WI38 (cell line): Measurements from ENCODE around the gene PFKFB3.

Experiments
- H3K4me3 ChIP-seq: 2 replicates; pipeline ENCODE4 v1.5.1; 2011; ENCODE audit warnings: low read depth, mild to moderate bottlenecking, control low read depth, low read length
- CTCF ChIP-seq: IDR thresholded peaks from 2 replicates; pipeline ENCODE4 v1.5.1; 2012; ENCODE audit warnings: low read depth, mild to moderate bottlenecking, control low read depth, low read length

PFKFB3 gene

GRCh38 chr10:6249698-6250097 is 47.0 kb downstream of the PFKFB3 start:
- no peak overlapping the region for H3K4me3 ChIP-seq
- TF ChIP-seq CTCF: no peak

DNA sequence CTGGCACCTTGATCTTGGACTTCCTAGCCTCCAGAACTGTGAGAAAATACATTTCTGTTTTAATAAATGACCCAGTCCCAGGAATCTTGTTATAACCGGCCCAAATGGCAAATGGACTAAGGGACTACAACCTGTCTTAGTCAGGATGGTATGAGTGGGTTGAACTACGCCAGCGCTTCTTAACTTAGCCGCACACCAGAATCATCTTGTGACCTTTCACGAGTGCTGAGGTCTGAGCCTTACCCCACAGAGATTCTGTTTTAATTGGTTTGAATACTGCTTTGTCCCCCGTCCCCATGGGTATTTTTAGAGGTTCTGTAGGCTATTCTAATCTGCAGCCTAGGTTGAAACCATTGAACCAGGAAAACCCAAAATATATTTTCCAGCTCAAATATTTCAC is 48.0 kb downstream of the PFKFB3 start:
- TF ChIP-seq CTCF: no peak
- no peak overlapping the region for H3K4me3 ChIP-seq

DNA sequence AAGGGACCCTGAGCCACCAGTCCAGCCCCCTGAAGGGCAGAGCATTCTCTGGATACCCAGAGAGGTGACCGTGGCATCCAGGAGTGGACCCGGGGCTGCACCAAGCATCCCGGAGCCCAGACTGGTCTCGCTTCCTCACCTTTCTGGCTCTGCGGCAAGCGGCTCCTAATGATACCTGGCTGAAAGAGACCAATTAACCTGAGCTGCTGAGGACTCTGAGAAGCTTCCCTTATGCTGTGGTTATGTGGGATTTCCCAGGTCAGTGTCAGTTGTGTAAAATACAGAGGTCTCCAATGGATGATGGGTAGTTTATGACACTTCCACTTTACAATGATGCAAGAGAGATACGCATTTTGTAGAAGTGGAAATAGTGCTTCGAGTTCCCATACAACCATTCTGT is 51.5 kb downstream of the PFKFB3 start:
- TF ChIP-seq CTCF: no peak

DNA sequence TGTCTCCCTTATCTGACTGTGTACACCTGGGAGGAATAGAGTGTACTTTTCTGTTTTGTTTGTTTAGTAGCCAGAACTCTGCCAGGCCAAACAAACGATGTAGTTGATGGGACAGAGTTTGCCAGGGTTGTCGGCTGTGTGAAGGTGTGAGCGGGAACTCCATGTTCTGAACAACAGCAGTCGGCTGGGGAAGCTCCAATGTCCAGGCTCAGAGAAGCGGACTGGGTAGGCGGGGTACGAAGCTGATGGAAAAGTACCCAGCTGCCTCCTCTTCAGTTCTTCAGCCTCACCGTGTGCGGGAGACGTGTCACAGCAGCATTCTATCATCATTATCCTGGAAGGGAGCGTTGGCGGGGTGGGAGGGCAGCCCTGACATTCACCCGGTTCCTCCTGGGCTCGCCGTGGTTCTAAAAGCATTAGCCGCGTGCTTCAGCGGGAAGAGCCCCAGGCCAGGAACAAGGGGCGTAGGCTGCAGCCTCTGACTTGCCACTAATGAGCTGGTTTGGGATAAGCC is 52.9 kb downstream of the PFKFB3 start:
- no peak overlapping the region for H3K4me3 ChIP-seq
- no peak for TF ChIP-seq CTCF

More for the DNA sequence above, 51.5 kb downstream of the PFKFB3 start:
- H3K4me3 ChIP-seq: no peak overlapping the region

DNA sequence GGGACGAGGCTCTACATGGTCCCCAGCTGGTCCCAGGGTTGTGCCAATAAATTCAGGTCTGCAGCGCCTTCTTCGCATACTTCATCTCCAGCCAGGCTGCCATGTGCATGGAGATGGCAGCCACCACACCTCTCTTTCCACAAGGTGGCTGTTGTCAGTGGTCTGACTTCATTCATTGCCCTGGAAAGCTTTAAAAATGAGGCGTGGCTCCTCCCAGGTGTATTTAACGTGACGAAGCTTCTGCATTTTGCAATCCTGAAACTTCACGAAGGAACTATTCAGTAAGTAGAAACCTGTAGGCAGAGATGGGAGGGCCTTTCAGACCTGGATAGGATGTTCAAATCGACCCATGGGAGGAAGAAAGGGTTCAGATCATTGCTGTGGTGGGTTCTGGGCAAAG is 53.7 kb downstream of the PFKFB3 start:
- H3K4me3 ChIP-seq: no peak overlapping the region
- no peak for TF ChIP-seq CTCF

DNA sequence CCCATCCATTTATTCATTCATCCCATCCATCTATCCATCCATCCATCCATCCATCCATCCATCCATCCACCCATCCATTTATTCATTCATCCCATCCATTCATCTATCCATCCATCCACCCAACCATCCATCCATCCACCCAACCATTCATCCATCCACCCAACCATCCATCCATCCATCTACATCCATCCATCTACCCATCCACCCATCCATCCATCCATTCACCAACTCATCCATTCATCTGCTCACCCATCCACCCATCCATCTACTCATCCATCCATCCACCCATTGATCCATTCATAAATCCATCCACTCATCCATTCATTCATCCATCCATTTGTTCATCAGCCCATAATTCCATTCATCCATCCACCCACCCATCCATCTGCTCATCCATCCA is 56.4 kb downstream of the PFKFB3 start:
- no peak for TF ChIP-seq CTCF
- H3K4me3 ChIP-seq: no peak overlapping the region

GRCh38 chr10:6260843-6261242 is 58.1 kb downstream of the PFKFB3 start:
- no peak overlapping the region for H3K4me3 ChIP-seq
- TF ChIP-seq CTCF: no peak
